Fibroblast of the aortic adventitia (primary cell): Measurements from ENCODE around the gene EDEM1. TPM values are rescaled to one million over a fixed set of nuclear protein-coding genes. Genes with fewer than 3 reads are reported as not detected.

Experiments
- DNase-seq: peaks from one replicate; pipeline ENCODE4 v3.0.0-alpha.2; 2010; ENCODE audit warnings: low read depth
- H3K4me3 ChIP-seq: 2 replicates; pipeline ENCODE4 v1.5.1; 2011; ENCODE audit warnings: low read depth, mild to moderate bottlenecking, control low read depth, low read length, moderate library complexity
- CTCF ChIP-seq: IDR thresholded peaks from 2 replicates; pipeline ENCODE4 v1.5.1; 2011; ENCODE audit warnings: mild to moderate bottlenecking, low read length, control low read depth, inconsistent platforms; ENCODE audit not compliant: insufficient read depth
- total RNA-seq: library from RNA; depleted of rRNA; stranded (reverse); fragments of >200 nt; gene quantifications from 2 replicates; pipeline ENCODE4 v1.2.3, GENCODE V29; 2012; ENCODE audit warnings: low replicate concordance

The EDEM1 gene
- total RNA-seq, 1 donor = 32.6 TPM

GRCh38 chr3:5229414-5229813, 41.9 kb downstream of the EDEM1 start:
- no peak overlapping the region for H3K4me3 ChIP-seq
- DNase-seq = no peak
- TF ChIP-seq CTCF = no peak

DNA sequence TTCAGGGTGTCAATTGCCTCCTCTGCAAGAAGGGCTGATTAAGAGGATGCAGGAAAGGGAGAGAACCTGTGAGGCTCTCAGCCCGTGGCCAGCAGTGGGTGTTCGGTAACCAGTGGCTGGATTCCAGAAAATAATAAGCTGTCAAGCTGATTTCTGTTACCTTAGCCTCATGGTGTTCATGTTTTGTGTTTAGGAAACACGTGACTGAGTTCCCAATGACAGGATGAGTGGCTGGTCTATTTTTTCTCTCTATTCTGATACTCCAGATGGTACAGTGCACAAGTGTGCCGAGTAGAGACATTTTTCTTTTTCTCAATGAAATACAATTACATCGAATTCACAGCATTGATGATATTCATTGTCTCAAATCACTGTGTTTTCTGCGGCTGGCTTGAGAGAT, 43.6 kb downstream of the EDEM1 start:
- TF ChIP-seq CTCF = no peak
- no peak overlapping the region for H3K4me3 ChIP-seq
- no peak for DNase-seq

DNA sequence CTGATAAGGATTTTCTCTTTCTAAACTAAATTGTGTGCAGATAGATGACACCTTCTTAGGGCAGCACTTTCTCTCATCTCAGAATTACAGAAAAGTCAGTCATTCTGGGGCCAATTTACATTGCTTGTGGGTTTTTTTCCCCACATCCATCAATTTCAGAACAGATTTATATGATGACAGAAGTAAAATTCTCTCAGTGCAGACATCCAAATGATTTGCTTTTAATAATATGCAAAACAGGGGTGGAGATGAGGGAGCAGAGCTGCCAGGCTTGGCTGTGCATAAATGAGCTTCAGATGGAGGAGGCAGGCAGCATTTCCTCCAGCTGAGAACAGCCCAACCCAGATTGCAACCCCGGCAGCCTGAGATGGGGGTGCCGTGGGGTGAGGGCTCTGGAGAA, 44.0 kb downstream of the EDEM1 start:
- DNase-seq = no peak
- TF ChIP-seq CTCF = no peak
- no peak overlapping the region for H3K4me3 ChIP-seq

- H3K4me3 ChIP-seq = no peak overlapping the region
- DNase-seq = no peak
- TF ChIP-seq CTCF = no peak
These were observed 45.1 kb downstream of the EDEM1 start for GRCh38 chr3:5232570-5232969.

DNA sequence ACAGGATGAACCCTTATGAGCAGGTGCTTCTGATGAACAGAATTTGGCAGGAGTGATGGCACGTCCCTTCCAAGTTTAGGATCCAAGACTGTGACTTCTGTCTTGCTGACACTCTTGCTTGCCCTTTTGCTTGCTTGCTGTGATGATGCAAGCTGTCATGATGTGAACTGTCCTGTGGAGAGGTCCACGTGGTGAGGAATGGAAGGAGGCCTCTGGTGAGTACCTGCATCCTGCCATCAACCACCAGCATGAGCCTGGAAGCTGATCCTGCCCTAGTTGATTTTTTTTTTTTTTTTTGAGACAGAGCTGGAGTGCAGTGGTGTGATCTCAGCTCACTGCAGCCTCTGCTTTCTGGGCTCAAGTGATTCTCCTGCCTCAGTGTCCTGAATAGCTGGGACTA, 45.5 kb downstream of the EDEM1 start:
- no peak for DNase-seq
- H3K4me3 ChIP-seq = no peak overlapping the region
- TF ChIP-seq CTCF = no peak

GRCh38 chr3:5235655-5236054, 48.1 kb downstream of the EDEM1 start:
- DNase-seq = no peak
- TF ChIP-seq CTCF = no peak
- no peak overlapping the region for H3K4me3 ChIP-seq

DNA sequence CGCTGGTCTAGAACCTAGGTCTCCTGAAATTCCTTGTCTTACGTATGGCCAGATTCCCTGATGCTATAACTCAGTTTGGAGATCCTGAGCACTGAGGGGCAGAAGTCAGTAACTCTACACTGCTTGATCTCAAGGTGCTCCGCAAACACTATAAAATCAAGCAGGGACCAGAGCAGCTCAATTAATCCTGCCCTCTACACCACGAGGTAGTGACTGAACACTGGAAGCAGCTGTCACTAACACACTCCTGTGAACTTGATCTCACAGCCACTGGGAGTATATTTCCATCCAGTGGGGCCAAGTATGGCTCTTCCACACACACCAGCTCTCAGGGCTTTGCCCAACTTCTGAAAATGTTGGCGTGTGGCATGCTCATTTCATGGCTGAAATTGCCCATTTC, 51.0 kb downstream of the EDEM1 start:
- H3K4me3 ChIP-seq = no peak overlapping the region
- no peak for TF ChIP-seq CTCF
- DNase-seq = no peak
